GM23248 (cell line): Measurements from ENCODE around the gene DDN.

Source experiments
- EZH2 ChIP-seq: fragments of 200-600 bp; sonication (generic); IDR thresholded peaks from 2 replicates; pipeline ENCODE4 v1.6.1; 2018; ENCODE audit warnings: antibody characterized with exemption, mild to moderate bottlenecking; ENCODE audit not compliant: insufficient read depth, poor library complexity, severe bottlenecking
- EZH2phosphoT487 ChIP-seq: fragments of 200-600 bp; sonication (generic); IDR thresholded peaks from 2 replicates; pipeline ENCODE4 v1.6.1; 2018; ENCODE audit warnings: antibody characterized with exemption, moderate library complexity, mild to moderate bottlenecking, low read depth; ENCODE audit not compliant: insufficient read depth

GRCh38 chr12:48993787-48994186 lies 5.4 kb downstream of the DDN start:
- TF ChIP-seq EZH2 = no peak
- TF ChIP-seq EZH2phosphoT487 = no peak
